ENCODE results near the gene TMC7.

The TMC7 gene

GRCh38 chr16:19033761-19034160, 50.0 kb downstream of the TMC7 start:
- DNase-seq: no peak

- DNase-seq: no peak
Observed at GRCh38 chr16:19040400-19040799, 56.7 kb downstream of the TMC7 start.

DNA sequence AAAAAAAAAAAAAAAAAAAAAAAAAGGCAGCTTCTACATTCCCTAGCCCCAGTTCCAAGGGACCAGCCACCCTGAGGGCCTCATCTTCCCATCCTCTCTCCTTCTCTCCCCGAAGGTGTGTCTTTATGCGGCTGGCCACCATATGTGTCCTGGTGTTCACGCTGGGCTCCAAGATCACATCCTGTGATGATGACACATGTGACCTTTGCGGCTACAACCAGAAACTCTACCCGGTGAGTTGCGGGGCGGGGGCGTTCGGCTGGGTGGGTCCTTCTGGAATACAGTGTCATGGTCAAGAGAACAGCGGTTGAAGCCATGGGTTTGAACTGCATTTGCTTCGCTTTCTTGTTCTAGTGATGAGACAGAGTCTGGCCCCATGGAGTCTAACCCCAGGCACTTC, 61.0 kb downstream of the TMC7 start:
- DNase-seq: no peak

DNA sequence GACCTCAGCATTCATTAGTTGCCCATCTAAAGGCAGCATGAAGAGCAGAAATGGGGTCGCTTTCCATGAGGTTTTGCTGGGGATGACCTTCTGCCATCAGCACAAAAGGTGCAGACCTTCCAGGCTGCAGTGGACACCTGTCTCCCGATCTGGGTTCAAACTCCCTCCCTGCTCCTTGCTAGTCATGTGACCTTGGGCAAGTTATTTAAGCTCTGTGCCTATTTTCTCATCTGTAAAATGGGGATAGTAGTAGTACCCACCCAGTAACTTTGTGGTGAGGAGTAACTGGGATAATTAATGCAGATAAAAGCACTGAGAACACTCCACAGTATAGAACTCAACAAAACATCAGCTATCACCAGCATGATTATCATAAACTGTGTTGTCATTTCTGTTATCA, 62.3 kb downstream of the TMC7 start:
- no peak for DNase-seq

DNA sequence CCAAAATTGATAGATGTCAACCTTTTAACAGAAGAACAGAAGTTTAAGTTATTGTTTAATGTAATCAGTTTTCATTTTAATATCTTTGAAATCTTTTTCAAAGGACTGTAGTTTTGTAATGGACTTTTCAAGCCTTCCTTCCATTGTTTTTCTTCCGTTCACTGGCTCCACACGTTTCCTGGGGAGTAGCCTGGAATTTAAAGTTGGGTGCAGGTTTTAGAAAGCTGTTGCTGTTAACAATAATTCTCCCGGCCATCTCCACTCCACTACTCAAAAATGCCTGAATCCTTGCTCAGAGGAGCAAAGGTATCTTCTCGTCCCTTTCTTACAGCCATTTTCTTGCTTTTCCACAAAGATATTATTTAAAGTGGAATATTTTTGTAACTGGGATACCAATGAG, 79.0 kb downstream of the TMC7 start:
- DNase-seq: no peak

- no peak for DNase-seq
Observed at GRCh38 chr16:19066988-19067348, 83.2 kb downstream of the TMC7 start.

DNA sequence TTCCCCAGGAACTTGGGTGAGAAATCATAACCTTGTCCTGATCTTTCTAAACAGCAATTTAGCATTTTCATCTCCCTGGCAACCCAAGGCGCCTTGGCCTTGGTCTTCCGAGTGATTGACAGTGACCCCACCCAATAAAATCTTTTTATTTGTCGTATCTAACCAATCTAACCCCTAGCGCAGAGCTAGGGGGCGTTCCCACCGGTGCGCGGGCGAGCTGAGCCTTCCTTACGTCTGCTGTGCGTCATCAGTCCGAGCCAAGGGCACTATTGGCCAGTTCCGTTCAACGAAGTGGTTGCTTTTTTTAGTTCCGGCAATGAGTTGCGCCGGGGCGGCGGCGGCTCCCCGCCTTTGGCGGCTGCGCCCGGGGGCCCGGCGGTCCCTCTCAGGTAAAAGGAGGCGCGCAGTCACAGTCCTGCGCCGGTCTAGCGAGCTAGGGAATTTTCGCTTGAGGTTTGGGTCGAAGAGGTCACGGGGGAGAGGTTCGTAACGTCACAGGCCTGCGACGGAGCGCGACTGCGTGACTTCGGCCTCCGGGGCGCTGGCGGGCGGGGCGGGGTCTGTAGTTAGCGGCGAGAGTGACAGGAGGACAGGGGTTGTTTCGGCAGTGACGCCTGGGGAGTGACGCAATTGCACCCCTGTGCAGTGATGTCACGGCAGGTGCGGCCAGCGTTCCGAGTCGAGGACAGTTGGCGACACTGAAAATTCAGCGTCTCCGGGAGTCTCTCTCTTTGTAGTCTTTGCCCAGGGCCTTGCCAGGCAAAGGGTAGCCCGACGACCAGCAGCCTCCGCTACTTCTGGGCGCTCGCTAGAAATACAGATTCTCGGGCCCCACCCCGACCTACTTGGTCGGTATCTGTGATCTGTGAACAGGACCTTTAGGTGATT, 83.9 kb downstream of the TMC7 start, which contains the start of gene COQ7:
TSS of gene COQ7 (plus strand) at position 266 of the 888 bp plus-strand sequence. CDS start at position 317, 51 bp downstream.
- peak; percentile 99 to 100 for DNase-seq

- no peak for DNase-seq
Observed at GRCh38 chr16:19068237-19068815, 84.6 kb downstream of the TMC7 start.

GRCh38 chr16:19071811-19072777, 88.4 kb downstream of the TMC7 start:
- peak; percentile 60 to 63 for DNase-seq

DNA sequence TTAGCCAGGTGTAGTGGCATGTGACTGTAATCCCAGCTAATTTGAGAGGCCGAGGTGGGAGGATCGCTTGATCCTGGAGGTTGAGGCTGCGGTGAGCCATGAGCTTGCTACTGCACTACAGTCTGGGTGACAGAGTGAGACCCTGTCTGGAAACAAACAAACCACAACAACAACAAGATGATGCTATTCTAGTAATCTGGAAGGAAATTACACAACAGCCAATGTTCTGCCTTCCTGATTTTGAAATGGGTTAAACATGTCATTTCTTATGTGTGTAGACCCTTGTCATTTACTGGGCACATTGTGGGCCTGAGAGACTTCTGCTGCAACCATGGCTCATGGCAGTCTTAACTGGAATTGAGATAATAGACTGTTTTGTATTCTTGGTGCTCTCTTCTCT, 89.6 kb downstream of the TMC7 start:
- DNase-seq: no peak

- no peak for DNase-seq
Observed at GRCh38 chr16:19073863-19074262, 90.1 kb downstream of the TMC7 start.

- DNase-seq: no peak
Observed at GRCh38 chr16:19075511-19075910, 91.8 kb downstream of the TMC7 start.

- DNase-seq: no peak
Observed at GRCh38 chr16:19077879-19078278, 94.1 kb downstream of the TMC7 start.

- no peak for DNase-seq
Observed at GRCh38 chr16:19083670-19084069, 99.9 kb downstream of the TMC7 start.

- DNase-seq: no peak
Observed at GRCh38 chr16:19084139-19084538, 100.4 kb downstream of the TMC7 start.

- no peak for DNase-seq
Observed at GRCh38 chr16:19084879-19085278, 101.1 kb downstream of the TMC7 start.

- DNase-seq: no peak
Observed at GRCh38 chr16:19085679-19086200, 102.0 kb downstream of the TMC7 start.

GRCh38 chr16:19086322-19087199, 102.8 kb downstream of the TMC7 start:
- peak; percentile 76 to 81 for DNase-seq

DNA sequence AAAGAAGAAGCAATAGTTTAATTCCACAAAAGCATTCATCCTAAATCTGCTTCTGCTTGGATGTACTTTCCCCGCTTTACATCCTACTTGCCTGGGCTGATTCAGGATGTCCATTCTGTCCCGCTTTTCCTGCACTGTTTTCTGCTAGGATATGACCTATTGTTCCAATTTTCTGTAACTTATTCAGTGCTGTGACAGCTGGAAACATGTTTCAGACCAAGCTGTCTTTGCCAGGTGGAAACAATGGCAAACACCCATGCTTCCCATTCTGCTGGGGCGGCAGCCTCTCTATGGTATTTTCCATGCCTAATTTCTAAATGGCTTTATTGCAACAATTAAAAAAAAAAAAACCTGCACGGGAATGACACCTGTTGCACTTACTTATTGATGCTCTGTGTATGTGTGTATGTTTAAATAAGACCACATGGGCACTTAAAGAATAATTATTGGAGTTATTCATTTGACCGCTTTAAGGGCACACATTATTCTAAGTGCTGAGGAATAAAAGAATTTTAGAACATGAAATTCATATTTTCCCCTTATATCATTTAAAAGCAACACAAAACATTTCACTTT, 104.7 kb downstream of the TMC7 start:
- DNase-seq: no peak

DNA sequence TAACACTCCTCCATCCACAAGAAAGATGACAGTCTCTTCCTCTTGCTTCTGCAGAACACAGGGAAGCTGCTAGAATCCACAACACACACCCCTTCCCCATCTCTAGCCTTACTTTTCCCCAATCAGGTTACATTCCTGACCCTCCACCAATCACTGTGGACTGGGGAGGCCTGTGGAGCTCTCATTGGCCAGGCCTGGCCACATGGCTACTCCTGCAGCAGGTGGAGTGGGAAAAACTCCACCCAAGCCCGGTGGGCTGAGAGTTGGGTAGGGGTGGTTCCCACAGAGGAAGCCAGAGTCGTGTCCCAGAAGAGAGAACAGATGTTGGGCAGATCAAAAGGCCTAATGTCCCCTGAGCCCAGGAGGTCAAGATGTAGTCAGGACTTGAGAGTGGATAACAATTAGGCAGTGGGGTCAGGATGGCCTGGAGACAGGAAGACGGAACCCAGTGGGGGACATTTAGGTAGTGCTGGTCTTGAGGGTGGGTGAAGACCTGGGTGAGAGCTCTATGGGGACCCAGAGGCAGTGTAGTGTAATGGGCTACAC, 105.7 kb downstream of the TMC7 start:
- no peak for DNase-seq

GRCh38 chr16:19090916-19091315, 107.2 kb downstream of the TMC7 start:
- no peak for DNase-seq
